Testis (tissue), 5 donors: Measurements from ENCODE around the gene TRMT44. TPM values are rescaled to one million over a fixed set of nuclear protein-coding genes. Genes with fewer than 3 reads are reported as not detected.
A peak's percentile ranks its signal among the peaks of the same experiment; 100 is the strongest.

Experiments
- DNase-seq: peaks from one replicate; pipeline ENCODE4 v3.0.0-alpha.2; 2019
- H3K27ac ChIP-seq, 2 donors: fragments of 200-600 bp; sonication (generic); one replicate each; pipeline ENCODE4 v1.5.1; 2019
- H3K27me3 ChIP-seq: fragments of 200-600 bp; sonication (generic); one replicate; pipeline ENCODE4 v1.5.1; 2019
- H3K36me3 ChIP-seq: fragments of 200-600 bp; sonication (generic); one replicate; pipeline ENCODE4 v1.5.1; 2017; ENCODE audit warnings: low read depth; ENCODE audit errors: missing control alignments
- H3K4me1 ChIP-seq: fragments of 200-600 bp; sonication (generic); one replicate; pipeline ENCODE4 v1.5.1; 2019
- H3K4me3 ChIP-seq, 2 donors: fragments of 200-600 bp; sonication (generic); one replicate each; pipeline ENCODE4 v1.5.1; 2017 to 2019
- H3K9me3 ChIP-seq: fragments of 200-600 bp; sonication (generic); one replicate; pipeline ENCODE4 v1.5.1; 2017
- POLR2A ChIP-seq: fragments of 450-650 bp; IDR thresholded peaks from one replicate; pipeline ENCODE4 v1.6.1; 2017; ENCODE audit warnings: antibody characterized with exemption, mild to moderate bottlenecking, moderate library complexity
- WGBS, 2 donors: methylation state at CpG; one replicate each; pipeline ENCODE4 v1.1.5; 2018; 5-methylcytosine and 5-hydroxymethylcytosine counted together
- intact Hi-C: fragments of 100-400 bp; cut with DNase I; formaldehyde crosslinking; loops from one replicate; pipeline ENCODE4 v1.15.1; 2023; ENCODE audit warnings: low total_unique reads
- long read RNA-seq, 2 donors: transcript quantifications; one replicate each; lab custom pipeline, GENCODE V29; 2026
- polyA plus RNA-seq: library from polyadenylated mRNA; stranded (reverse); fragments of 350-450 nt; fragmentation: Illumina TruSeq; extraction: RNeasy Lipid Tissue Mini Kit (QIAGEN cat#74804); gene quantifications from one replicate; pipeline ENCODE4 v1.2.3, GENCODE V29; 2014; ENCODE audit warnings: low read depth, low replicate concordance; ENCODE audit not compliant: insufficient read depth
- total RNA-seq, 2 donors: library from RNA; depleted of rRNA; stranded (reverse); fragments of >200 nt; gene quantifications; one replicate each; pipeline ENCODE4 v1.2.3, GENCODE V29; 2016
- TF ChIP-seq, protein P1 (sequence below), 3 experiments: fragments of 450-650 bp in 2 of 3; fragments of 200-600 bp in 1 of 3; sonication (generic) in 1 of 3; IDR thresholded peaks; one replicate each; pipeline ENCODE4 v1.5.1; 2016 to 2019; ENCODE audit warnings: antibody characterized with exemption in 3 of 3, mild to moderate bottlenecking in 2 of 3, moderate library complexity in 1 of 3

The TRMT44 gene, protein sequence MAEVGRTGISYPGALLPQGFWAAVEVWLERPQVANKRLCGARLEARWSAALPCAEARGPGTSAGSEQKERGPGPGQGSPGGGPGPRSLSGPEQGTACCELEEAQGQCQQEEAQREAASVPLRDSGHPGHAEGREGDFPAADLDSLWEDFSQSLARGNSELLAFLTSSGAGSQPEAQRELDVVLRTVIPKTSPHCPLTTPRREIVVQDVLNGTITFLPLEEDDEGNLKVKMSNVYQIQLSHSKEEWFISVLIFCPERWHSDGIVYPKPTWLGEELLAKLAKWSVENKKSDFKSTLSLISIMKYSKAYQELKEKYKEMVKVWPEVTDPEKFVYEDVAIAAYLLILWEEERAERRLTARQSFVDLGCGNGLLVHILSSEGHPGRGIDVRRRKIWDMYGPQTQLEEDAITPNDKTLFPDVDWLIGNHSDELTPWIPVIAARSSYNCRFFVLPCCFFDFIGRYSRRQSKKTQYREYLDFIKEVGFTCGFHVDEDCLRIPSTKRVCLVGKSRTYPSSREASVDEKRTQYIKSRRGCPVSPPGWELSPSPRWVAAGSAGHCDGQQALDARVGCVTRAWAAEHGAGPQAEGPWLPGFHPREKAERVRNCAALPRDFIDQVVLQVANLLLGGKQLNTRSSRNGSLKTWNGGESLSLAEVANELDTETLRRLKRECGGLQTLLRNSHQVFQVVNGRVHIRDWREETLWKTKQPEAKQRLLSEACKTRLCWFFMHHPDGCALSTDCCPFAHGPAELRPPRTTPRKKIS
- total RNA-seq: 10 to 100 TPM; 41.3 to 52.7 TPM
- 20.9 TPM for polyA plus RNA-seq
- long read RNA-seq, donor 1: 0 reads
- long read RNA-seq, donor 2, partial matches to known transcripts: 0 of 3 reads
- long read RNA-seq, donor 2, other reads (novel, unspliced or antisense): 0 of 3 reads

- Histone ChIP-seq H3K36me3 (no peaks in the 10 kb centered on the region), H3K27me3 (no peaks in the 10 kb centered on the region), H3K4me3 (peak within 1 kb of the TSS; percentile 94 to 96), H3K4me1 (peaks cover 60% of the 10 kb centered on the region), H3K27ac (peak within 1 kb of the TSS; percentile 85 to 87), H3K9me3 (no peaks in the 10 kb centered on the region)
- intact Hi-C loops: no loop called here
- peak; percentile 96 for DNase-seq
- 0% methylated on average over 34 to 55 of the region's 60 CpGs for WGBS, 2 donors
- TF ChIP-seq, protein P1, sequence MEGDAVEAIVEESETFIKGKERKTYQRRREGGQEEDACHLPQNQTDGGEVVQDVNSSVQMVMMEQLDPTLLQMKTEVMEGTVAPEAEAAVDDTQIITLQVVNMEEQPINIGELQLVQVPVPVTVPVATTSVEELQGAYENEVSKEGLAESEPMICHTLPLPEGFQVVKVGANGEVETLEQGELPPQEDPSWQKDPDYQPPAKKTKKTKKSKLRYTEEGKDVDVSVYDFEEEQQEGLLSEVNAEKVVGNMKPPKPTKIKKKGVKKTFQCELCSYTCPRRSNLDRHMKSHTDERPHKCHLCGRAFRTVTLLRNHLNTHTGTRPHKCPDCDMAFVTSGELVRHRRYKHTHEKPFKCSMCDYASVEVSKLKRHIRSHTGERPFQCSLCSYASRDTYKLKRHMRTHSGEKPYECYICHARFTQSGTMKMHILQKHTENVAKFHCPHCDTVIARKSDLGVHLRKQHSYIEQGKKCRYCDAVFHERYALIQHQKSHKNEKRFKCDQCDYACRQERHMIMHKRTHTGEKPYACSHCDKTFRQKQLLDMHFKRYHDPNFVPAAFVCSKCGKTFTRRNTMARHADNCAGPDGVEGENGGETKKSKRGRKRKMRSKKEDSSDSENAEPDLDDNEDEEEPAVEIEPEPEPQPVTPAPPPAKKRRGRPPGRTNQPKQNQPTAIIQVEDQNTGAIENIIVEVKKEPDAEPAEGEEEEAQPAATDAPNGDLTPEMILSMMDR (IDR thresholded peaks at IDR 0.05): peak in 2 of 3 experiments; percentile 13 to 38
- TF ChIP-seq POLR2A: no peak
These were observed at the start of gene TRMT44, which contains the start of gene ACOX3 for GRCh38 chr4:8440492-8441311. Gene TRMT44, plus strand, starts transcription at chr4:8440777. Its CDS starts 46 bp downstream, at chr4:8440823. Gene ACOX3, minus strand, starts transcription at chr4:8440723. Its CDS starts 24,202 bp downstream, at chr4:8416521.

DNA sequence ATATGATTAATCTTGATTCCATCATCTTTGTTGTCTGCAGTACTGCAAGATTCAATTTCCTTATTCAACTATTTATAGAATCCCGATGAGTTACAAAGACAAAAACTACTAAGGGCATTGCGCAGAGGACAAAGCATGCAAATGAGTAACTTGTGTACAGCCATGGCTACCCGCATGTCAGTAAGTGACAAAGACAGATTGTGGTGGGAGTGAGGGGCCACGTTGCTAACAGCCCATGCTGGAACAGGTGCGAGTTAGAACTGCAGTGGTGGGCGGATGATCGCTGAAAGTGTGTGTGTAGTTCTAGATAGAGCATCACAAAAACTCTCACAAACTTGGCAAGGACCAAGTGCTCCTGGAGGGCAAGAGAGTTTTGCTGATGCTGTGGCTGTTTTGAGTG is 49.5 kb upstream of the TRMT44 start:
- no peak for DNase-seq
- no peak for TF ChIP-seq POLR2A
- TF ChIP-seq, protein P1 (IDR thresholded peaks at IDR 0.05): no peak
- Histone ChIP-seq H3K27ac (no peak overlapping the region), H3K36me3 (peaks cover 3% of the 10 kb centered on the region), H3K4me3 (no peak overlapping the region), H3K27me3 (no peaks in the 10 kb centered on the region), H3K4me1 (peaks cover 7% of the 10 kb centered on the region), H3K9me3 (no peaks in the 10 kb centered on the region)
- intact Hi-C loops: no loop called here
- 80 to 92% methylated on average over 7 of the region's 7 CpGs for WGBS, 2 donors

DNA sequence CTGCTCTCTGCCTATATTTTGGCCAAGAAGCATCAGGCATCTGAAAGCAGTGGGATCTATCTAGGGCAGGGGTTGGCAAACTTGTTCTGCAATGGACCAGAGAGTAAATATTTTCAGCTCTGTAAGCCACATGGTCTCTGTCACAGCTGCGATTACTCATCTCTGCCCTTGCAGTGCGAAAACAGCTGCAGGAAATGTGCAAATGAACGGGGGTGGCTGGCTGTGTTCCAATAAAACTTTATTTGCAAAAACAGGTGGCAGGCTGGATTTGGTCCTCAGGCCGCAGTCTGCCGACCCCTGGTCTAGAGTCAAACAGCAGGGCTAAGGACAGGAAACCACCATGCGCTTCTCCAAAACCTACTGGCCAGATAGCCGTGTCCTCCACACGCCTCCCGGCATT is 48.6 kb upstream of the TRMT44 start:
- WGBS, 2 donors: 52 to 78% methylated on average over 7 to 9 of the region's 9 CpGs
- Histone ChIP-seq H3K27me3 (no peaks in the 10 kb centered on the region), H3K27ac (no peak overlapping the region), H3K9me3 (no peaks in the 10 kb centered on the region), H3K4me1 (peaks cover 7% of the 10 kb centered on the region), H3K36me3 (no peaks in the 10 kb centered on the region), H3K4me3 (no peak overlapping the region)
- intact Hi-C loops: no loop called here
- DNase-seq: peak; percentile 64
- no peak for TF ChIP-seq POLR2A
- TF ChIP-seq, protein P1 (IDR thresholded peaks at IDR 0.05): no peak

DNA sequence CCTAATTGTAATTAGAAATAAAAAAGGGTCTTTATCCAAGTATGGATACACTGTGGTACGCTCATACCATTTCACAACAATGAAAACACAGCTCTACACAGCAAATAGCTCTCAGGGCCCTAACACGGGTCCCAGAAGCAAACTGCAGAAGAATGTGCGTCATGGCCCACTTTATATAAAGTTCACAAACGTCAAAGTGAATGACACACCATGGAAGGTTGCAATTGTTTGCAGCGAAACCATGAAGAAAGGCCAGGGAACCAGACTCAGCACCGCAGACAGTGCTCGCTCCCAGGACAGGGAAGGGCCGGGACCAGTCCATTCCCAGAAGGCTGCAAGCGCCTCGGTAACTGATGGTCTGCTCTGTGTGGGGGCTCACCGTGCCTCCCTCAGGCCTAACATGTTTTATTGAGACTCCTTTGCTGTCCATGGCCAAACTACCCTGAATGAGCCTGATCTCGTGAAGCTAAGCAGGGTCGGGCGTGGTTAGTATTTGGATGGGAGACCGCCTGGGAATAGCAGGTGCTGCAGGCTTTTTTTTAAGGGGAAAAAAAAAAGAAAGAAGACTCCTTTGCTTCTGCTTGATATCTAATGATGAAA is 47.9 kb upstream of the TRMT44 start:
- TF ChIP-seq POLR2A: no peak
- TF ChIP-seq, protein P1 (IDR thresholded peaks at IDR 0.05): no peak
- Histone ChIP-seq H3K36me3 (no peaks in the 10 kb centered on the region), H3K4me1 (peaks cover 7% of the 10 kb centered on the region), H3K27me3 (no peaks in the 10 kb centered on the region), H3K9me3 (no peaks in the 10 kb centered on the region), H3K4me3 (no peak overlapping the region), H3K27ac (no peak overlapping the region)
- 80 to 92% methylated on average over 15 of the region's 15 CpGs for WGBS, 2 donors
- intact Hi-C loops: no loop called here
- DNase-seq: no peak
